SKM-1 treated with dmso at 0.1 percent for 144 hours (cell line): ENCODE data around the gene EPX.

Experiments
- DNase-seq: peaks from one replicate; lab custom pipeline; 2025; ENCODE audit not compliant: unreplicated experiment; lab: John Stamatoyannopoulos, UW

Gene EPX

DNA sequence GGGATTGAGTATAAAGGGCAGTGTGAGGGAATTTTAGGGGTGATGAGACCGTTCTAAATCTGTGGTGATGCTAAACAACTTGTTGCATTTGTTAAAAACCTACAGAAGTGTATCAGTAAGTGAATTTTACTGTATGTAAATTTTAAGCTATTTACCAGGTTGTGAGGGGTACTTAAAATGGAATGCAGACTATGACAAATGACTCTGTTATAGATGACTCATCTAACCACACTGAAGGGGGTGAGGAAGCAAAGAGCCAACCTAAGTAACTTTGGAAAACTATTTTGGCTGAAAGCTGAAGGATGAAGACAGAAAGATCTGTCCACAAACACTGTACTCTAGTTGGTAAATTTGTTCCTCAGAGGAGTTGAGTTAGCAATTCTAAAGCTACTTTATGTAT, 31.8 kb downstream of the EPX start:
- DNase-seq: no peak

DNA sequence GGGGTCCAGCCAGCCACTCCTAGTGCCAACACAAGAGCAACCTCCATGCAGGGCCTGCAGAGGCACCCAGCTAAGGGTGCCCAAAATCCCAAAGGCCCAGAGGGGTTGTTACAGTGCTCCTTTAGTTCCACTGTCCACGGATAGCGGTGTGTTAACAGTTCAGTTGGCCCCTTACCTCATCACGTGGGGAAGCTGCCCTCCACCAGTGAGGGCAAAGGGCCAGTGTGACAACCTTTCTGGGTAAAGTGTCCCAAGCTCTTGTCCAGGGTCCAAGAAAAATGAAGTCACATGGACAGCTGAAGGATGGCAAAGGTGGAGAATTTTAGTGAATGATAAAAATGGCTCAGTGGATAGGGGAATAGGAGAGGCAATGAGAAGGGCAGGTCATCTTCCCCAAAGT, 35.2 kb downstream of the EPX start:
- DNase-seq: no peak

DNA sequence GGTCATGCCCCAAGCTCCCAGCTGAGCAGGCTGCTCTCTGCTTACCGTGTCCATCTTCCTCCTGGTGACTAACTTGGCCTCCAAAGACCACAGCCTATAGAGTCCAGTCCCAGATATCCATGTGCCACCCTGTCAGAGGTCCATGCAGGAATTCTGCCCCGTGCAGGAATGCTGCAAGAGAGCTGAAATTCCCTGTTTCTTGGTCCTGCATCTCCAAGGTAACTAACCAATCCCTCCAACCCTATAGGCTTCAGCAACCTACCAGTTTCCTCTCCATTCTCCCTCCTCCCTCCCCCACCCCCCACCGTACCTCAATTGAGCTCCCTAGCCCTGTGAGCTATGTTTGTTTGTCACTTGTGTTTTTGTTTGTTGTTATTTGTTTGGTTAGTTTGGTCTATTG, 36.2 kb downstream of the EPX start:
- no peak for DNase-seq

DNA sequence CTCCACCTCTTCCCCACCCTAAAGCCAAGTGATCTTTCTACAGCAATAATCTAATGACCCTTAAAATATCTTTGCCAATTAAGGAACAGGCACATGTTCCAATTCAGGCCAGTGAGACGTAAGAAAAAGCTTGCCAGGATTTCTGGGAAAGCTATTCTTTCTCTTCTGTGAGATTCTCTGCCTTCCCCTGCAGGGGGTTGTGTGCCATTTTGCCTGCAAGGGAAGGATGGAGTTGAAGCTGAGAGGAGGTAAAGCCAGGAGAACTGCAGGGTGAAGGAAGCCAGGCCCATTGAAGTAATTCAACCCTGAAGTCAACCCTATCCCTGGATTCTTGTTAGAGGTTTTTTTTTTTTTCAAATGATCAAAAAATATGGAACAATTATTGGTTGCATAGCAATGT, 36.9 kb downstream of the EPX start:
- no peak for DNase-seq

DNA sequence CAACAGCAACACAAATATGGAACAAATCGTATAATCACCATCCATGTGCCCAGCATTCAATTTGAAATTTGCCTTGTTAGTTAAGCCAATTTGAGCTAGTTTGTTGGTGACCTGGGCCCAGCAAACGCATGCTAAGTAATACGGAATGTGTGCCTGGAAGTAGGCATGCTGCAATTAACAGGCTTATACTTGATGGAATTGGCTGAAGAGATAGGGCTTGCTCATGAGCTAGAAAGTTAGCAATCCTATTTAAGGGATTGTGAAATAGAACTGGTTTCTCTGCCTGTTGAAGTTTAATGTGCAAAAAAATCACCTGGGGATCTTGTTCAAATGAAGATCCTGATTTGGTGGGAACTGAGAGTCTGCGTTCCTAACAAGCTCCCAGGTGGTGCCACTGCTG, 37.4 kb downstream of the EPX start:
- DNase-seq: no peak

DNA sequence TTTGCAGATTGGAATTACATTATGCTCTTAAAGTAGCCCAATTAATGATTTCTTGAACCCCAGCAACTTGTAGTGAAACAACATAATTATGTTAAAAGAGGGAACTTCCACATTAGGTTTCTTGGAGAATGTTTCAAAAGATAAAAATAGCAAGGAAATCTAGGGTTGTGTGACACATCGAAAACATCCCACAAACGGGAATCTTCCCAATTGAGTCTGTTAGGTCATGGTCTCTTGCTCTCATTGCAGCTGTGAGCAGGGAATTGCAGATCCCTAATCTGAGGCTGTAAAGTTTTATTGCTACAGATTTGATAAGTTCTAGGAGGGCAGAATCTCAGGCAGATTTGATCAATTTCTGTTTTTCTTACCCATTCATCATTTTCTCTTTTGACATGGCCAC, 39.1 kb downstream of the EPX start:
- no peak for DNase-seq

DNA sequence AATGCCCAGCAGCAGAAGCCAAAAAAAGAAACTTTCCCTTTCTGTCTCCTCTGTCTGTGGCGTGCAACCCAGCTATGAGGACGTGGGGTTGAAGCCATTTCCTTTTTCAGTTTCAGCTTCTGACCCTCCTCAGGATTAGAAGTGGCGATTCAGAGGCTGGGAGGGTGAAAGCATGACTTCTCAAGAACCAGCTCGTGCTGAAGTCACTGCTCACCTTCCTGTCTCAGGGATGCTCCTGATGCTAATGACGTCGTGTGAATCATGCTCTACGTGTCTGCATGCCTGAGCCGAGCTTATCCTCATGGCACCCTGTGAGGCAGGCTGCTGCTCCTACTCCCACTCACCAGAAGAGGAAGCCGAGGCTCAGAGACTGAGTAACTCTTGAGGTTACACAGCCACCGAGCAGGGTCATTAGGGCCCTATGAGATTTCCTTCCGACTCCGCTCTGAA, 40.2 kb downstream of the EPX start:
- peak; percentile 95 for DNase-seq

DNA sequence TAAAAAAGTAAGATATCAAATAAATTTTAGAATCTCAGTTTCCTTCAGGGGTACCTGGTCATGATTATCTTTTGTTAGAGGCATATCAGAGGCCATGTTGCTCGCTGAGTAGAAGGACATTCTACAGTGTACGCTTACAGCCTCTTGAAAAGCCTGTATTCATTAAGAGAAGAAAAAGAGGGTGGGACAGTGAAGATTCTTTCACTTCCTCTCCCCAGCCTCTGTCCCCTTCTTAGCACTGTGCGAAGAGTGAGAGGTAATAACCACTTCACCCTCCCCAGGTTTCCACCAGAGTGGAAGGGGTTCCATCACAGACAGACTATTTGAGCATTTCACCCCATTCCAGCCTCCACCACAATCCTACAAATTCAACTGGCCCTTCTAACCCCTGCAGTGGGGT, 41.0 kb downstream of the EPX start:
- peak; percentile 28 for DNase-seq

DNA sequence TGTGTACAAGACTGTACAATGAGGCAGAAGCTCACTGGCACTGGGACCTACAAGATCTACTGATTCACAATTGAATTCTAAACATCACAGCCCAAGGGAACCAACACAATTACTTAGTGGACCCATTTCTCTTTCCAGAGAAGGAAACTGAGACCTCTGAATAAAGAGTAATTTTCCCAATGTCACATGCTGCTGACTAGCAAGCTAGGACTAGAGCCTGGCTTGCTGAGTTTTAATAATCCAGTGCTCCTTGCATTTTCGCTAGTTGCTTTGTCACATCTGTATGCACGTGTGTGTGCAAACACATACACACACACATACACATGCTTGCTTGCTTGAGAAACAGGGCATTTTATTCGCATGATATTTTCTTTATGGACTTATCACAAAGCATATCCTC, 42.0 kb downstream of the EPX start:
- no peak for DNase-seq

DNA sequence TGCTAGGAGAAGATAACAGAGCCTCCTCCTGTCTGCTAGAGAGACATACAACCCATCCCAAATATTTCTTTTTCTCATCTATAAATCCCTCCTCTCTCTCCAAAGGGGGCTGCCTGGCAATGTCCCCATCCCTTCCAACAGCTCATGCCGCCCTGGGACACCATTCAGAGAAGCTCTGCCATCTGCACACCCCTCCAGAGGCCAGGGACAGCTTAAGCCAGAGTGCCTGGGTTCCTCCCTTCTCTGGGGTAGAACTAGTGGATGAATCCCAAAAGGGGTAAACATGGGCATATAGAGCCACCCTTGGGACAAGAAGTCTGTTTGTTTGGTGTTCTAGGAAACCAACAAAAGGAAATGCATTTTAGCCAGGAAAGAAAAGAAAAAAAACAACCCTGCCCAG, 43.3 kb downstream of the EPX start:
- DNase-seq: no peak

DNA sequence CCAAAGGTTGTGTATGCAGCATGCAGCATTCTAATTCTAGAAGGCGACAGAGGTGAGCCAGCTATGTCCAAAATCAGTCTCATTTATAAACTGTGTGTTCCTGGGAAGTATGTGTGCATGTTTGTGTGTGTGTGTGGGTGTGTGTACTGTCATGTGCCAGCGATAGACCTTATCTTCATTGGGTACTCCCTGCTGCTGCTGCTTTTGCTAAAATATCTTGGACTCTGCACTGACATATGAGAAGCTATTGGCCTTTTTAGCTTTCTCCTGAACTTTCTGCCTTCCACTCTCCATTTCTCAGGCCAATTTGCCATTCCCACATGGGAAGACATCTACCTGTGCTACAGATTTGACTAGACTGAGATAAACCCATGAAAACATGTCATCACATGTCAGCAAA, 43.9 kb downstream of the EPX start:
- no peak for DNase-seq

DNA sequence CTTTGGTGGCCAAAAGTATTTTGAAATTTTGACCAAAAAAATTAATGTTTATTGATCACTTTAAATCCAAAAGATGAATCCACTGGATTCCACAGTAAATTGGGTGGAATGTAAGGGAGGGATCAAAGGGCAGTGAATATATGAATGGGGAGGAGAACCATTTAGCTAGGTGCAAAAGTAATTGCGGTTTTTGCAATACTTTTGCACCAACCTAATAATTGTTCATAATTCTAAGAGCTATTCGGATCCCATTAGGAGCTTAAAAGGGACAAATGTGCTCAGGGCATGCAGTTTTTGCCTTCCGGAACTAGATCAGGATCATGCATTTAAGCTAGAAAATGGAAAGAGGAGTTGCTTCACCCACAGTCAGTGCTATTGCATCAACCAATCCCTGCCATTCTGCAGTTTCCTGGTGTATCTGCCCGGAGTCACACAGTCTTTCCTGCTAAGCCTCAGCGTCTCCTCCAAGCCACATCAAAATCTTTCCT, 45.7 kb downstream of the EPX start, which contains the start of gene LPO:
Gene LPO (plus strand): TSS at position 438 of the 488 bp plus-strand sequence. CDS start 4,396 bp downstream, outside the sequence.
- DNase-seq: no peak

DNA sequence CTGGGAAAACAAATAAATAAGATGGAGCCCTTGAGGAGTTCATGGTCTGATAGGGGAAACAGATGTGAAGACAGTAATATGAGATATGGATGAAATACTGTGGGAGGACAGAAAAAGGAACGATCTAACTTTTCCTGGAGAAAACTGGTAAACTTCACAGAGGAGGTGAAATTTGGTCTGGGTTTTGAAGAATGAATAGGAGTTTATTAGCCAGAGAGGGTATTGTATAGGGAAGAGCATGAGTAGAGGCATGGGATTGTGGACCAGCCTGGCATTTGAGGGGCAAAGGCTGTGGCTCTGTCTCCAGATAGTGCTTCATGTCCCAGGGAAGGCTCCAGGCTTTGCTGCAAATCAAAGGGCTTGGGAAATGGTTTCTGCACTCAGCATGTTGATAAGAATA, 47.5 kb downstream of the EPX start:
- DNase-seq: no peak

DNA sequence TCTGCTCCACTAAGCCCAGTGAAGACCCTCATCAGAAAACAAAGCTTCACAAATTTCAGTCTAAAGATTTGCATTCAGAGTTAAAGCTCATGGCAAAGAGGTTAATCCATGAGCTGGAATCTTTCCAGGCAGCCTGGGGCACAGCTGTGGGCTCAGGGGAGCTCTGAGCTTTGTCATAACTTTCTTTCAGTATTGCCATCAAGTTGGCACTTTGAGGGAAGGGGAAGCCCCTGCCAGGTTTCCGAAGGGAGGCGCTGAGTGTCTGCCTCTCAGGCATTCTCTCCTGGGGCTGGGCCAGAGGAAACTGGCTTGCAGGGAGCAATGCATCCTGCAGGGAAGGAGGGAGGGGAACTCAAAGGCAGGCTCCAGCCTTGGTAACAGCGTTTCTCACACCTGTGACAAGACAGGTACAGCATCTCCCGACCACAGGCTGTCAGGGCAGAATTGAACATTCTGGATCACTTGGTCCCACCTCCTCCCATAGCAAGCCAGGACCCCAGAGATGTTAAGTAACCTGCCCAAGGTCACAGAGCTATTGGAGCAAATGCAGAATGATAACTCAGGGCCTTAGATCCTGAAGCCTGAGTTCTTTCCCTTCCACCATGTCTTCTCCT, 49.8 kb downstream of the EPX start:
- no peak for DNase-seq

DNA sequence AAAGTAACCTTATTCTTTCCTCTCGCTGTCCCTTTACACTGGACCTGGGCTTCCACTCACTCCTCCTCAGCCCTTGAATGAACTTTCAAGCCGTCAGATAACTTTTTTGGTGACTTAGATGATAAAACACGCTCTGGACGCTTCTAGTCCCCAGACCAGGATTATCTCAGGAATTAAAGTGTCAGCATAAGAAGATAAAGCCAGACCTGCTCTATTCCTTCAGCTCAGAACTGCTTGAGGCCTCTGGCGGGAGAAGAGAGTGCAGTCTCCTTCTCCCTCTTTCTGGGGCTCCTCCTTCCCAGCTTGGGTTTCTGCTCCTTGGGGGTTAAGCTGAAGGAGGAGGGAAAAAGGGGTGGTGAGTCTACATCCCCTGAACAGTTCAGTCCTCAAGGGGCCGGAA, 52.4 kb downstream of the EPX start:
- no peak for DNase-seq

DNA sequence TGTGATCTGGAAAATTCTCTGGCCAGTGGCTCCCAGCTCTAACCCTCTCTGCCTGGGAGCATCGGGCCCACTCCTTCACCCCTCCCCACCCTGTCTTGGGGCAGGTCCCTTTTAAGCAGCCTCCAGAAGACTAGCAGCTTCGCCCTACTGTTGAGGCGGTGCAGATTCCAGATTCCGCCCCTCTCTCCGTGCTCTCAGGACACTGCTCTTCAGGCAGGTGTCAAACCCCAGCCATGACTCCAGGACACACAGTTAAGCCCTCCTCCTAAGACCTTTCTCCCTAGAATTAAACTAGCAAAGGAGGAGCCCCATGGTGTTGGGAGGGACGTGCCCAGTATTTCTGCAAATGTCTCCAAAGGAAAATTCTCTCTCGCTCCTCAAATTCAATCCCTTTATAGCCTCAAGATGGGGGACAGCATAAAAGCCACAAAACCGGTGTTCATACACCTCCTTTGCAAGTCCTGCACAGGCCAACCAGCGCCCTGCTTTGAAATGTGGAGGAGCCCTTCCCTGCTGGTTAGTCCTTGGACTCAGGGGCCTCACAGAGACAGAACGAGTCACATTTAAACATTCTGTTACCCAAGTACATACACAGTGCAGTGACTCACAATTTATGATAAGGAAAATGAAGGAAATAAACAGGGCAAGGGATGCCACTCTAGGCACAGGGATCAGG, 53.0 kb downstream of the EPX start:
- no peak for DNase-seq

DNA sequence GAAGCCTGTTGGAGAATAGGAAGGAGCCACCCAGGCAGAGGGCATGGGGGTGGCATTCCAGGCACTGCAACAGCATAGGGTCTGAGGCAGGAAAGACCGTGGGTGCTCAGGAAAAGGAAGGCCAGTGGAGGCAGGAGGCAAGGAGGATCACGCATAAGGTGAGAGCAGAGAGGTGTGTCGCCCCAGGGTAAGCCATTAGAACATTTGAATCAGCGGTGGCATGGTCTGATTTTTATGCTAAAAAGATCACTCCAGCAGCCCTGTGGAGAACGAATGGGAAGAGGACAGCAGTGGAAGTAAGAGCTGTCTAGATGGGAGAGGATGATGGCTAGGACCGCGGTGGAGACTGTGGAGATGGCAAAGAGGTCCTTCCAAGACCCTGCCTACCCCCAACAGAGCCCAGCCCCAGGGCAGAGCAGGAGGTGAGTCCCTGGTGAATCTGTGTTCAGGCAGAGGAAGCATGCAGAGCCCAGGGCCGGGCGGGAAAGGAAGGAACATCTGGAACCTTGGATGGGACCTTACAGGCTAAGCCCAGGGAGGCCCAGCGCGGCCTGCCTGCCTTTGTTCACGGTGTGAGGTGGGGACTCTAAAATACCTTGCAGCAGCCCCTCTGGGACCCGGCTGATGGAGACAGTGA, 53.7 kb downstream of the EPX start:
- DNase-seq: no peak

DNA sequence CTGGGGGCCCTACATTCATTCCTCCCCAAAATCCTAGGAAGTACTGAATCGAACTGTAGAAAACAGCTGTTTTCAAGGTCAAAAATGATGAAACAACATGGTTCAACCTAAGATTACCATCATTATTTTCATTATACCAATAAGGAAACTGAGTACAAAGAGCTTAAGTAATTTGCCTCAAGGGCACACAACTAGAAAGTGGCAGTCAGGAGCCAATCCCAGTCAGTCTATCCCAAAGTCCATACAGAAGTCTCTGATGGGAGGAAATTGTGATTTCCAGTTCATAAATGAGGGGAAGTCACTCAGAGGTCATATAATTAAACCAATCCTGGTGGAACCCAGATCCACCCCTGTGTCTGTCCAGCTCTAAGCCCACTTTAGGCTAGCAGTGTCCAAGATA, 54.3 kb downstream of the EPX start:
- DNase-seq: no peak

DNA sequence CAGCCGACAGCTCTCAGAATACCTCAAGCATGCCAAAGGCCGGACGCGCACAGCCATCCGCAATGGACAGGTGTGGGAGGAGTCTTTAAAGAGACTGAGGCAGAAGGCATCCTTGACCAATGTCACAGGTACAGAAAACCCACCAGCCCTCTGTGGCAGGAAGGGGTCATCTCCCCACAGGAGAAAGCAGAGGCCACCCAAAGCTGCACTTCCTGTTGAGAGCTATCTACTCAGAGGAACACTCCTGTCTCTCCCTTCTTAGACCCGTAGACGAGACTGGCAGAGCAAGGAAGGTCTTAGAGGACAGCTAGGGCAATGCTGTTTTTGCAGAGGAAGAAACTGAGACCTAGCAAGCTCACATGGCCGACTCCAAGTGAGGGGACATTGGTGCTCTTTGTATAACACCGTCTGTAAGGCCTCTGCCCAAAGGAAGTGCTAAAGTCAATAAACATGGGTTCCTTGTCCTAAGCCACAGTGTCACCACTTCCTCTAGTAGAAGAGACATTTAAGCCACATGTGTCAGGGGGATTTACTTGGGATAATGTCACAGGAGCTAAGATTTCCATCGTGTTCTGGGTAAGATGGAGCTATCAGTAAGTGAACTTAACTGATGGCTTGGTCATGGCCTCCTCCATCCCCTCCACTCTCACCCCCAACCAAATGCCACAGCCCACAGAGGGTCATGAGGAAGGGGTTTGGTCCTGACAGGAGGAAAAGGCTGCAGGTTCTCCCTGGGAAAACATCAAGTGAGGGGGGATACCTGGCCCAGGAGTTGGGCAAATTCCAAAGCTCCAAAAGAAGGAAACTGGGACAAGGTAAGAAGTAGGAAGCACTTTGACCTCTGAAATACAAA, 55.2 kb downstream of the EPX start:
- DNase-seq: peak; percentile 19

DNA sequence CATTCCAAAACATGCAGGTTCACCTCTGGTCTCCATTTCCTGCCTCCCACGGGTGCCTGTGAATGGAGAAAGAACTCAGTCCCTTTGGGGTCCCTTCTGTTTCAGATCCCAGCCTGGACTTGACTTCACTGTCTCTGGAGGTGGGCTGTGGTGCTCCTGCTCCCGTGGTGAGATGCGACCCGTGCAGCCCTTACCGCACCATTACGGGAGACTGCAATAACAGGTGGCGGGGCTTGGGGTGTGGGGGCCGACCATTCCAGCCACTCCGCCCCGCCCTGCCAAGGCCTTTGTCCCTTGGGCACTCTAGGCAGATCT, 56.4 kb downstream of the EPX start:
- DNase-seq: no peak

DNA sequence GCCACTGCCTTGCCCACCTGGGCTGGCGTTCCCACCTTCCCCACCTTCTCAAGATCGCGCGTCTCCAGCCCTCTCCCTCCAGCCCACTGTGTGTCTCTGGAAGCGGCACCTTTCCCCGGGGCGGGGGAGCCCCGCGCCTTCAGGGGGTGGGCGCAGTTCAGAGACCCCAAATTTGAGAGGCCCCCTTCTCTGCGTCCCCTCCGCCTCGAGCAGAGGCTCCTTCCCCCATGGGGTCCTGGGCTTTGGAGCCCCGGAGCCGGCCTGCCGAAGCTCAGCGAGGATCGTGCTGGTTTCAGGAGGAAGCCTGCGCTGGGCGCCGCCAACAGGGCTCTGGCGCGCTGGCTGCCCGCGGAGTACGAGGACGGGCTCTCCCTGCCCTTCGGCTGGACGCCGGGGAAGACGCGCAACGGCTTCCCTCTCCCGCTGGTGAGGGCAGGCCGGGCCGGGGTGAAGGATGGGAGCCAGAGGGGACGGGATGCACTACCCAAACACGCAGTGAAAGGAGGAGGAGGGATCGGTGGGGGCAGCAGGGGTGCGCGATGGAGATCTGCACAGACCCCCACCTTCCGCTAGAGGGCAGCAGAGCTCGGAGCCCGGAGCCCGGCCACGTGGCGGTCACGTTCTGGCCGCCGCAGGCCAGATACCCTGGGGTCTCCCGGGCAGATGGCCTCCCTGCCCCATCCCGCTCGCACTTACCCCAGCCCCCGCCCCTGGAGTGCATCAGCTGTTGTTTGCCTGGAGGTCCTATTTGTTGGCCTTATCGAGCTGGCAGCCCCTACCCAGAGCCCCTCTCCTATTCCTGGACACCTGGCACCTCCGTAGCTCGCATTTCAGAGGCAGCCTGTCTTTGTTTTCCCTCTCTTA, 57.0 kb downstream of the EPX start:
- peak; percentile 64 for DNase-seq
